Measurements from ENCODE around the gene NID1.

Gene NID1

DNA sequence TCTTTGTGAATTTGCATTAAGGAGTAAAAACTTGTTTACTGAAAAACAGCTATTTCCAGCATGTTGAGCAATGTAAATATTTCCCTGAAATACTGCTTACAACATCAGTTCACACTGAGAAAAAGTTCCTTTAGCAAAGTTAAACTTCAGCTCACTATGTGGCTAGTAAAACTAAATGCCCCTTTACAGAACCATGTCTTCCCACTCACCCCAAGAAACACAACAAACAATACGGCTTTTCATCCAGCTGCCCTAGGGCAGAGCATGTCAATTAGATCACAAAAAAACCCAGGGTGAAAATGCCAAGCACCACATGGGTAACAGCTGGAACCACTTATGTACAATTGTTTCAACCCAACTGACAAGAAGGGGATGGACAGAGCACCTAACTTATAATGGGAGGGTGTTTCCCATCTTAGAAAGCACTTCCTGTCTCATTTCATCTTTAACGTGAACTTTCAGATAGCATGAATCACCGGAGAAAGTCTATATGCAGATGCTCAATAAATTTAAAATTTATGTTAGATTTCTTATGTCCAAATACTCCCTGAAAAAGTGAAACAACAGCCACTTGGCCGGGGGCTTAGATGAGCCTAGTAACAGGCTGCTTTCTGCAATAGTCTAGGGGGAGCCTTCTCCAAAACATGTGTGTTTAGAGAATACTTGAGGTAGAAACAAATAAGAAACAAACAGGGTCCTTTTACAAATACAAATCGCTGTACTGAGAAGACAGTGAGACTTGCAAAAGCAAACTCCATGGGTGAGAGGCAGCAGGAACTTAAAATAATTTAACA, 6.6 kb downstream of the NID1 start:
- no peak overlapping the region for H3K4me3 ChIP-seq (ENCODE audit: control insufficient read depth, low read depth, low read length)
- TF ChIP-seq, protein P1, sequence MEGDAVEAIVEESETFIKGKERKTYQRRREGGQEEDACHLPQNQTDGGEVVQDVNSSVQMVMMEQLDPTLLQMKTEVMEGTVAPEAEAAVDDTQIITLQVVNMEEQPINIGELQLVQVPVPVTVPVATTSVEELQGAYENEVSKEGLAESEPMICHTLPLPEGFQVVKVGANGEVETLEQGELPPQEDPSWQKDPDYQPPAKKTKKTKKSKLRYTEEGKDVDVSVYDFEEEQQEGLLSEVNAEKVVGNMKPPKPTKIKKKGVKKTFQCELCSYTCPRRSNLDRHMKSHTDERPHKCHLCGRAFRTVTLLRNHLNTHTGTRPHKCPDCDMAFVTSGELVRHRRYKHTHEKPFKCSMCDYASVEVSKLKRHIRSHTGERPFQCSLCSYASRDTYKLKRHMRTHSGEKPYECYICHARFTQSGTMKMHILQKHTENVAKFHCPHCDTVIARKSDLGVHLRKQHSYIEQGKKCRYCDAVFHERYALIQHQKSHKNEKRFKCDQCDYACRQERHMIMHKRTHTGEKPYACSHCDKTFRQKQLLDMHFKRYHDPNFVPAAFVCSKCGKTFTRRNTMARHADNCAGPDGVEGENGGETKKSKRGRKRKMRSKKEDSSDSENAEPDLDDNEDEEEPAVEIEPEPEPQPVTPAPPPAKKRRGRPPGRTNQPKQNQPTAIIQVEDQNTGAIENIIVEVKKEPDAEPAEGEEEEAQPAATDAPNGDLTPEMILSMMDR (IDR thresholded peaks at IDR 0.05; ENCODE audit: control insufficient read depth, insufficient read depth, low read depth, low read length, missing control alignments): no peak
- DNase-seq (ENCODE audit: low read depth): no peak

DNA sequence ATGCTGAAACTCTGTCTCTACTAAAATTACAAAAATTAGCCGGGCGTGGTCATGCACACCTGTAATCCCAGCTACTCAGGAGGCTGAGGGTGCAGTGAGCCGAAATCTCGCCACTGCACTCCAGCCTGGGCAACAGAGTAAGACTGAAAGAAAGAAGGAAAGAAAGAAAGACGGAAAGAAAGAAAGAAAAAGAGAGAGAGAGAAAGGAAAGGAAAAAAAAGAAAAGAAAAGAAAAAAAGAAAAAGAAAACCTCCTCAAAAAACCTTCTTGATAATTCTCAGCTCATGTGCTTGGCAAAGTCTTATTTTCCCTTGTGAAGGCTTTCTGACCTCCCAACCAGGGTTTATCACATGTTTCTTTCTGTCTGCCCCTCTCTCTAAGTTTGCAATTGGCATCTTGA, 7.3 kb downstream of the NID1 start:
- no peak for DNase-seq (ENCODE audit: low read depth)
- TF ChIP-seq, protein P1 (IDR thresholded peaks at IDR 0.05; ENCODE audit: control insufficient read depth, insufficient read depth, low read depth, low read length, missing control alignments): no peak
- H3K4me3 ChIP-seq (ENCODE audit: control insufficient read depth, low read depth, low read length): no peak overlapping the region

DNA sequence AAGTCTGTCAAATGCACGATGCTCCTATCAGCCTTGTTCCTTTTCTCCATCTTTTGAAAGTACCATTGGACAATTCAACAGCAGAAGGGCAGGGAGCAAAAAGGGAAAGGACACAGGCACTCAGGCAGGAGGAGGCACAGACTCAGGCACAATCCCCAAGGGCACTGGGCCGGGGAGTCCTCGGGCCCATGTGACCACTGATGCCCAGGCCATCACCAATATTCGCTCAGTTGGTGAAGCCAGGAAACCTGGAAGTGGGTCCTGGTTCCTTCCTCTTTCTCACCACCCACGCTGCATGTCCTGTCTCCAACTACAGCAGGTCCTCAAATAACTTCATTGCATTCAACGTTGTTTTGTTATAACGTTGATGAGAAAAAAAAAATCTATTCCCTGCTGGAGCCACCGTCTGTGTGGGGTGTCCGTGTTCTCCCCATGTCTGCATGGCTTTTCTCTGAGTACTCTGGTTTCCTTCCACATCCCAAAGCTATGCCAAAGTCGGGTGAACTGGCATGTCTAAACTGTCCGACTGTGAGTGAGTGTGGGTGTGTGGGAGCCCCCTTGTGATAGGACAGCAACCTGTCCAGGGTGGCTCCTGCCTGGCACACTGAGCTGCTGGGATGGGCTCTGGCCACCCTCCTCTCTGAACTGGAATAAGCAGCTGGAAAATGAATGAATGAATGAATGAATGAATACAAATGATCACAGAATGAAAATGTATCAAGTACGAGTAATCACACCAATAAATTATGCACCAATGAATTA, 12.5 kb downstream of the NID1 start:
- no peak for DNase-seq (ENCODE audit: low read depth)
- no peak overlapping the region for H3K4me3 ChIP-seq (ENCODE audit: control insufficient read depth, low read depth, low read length)
- TF ChIP-seq, protein P1 (IDR thresholded peaks at IDR 0.05; ENCODE audit: control insufficient read depth, insufficient read depth, low read depth, low read length, missing control alignments): no peak

DNA sequence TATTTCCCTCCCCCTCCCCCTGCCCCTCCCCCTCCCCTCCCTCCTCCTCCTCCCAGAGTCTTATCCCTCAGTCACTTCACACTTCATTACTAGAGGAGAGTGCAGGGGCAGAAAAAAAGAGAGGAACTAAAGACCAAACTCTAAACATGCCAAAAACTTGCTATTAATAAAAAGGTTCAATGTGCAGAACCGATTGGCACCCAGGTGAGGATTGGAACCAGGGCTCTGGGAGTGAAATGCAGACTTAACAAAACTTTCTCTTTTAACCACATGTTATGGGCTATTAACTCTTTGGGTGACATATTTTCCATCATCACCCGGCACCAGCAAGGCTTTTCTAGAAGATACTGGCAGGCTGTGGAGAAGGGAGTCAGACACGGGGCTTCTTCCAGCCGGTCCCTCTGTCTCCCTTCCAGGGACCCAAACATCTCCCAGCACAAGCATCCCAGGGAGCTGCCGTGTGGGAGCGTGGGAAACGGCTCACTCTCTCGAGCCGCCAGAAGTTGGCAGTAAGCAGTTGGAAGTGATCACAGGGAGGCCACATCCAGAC, 13.6 kb downstream of the NID1 start:
- no peak for DNase-seq (ENCODE audit: low read depth)
- TF ChIP-seq, protein P1 (IDR thresholded peaks at IDR 0.05; ENCODE audit: control insufficient read depth, insufficient read depth, low read depth, low read length, missing control alignments): peak; percentile 6
- H3K4me3 ChIP-seq (ENCODE audit: control insufficient read depth, low read depth, low read length): no peak overlapping the region

DNA sequence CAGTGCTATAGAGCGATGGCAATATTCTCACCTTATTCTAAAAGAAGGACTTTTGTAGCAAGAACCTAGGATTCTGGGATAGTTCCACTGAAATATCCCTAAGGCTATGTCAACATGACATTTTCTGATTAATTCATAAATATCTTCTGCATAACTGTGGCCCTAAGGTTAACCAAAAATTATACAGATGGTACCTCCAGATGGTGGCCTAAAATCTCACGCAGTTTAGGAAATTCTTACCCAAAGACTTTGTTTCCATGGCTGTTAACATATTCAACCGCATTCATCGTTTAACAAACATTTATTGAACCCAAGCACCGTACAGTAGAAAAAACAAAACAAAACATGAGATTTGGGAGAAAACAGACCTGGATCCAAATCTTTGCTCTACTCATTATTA, 19.1 kb downstream of the NID1 start:
- TF ChIP-seq, protein P1 (IDR thresholded peaks at IDR 0.05; ENCODE audit: control insufficient read depth, insufficient read depth, low read depth, low read length, missing control alignments): no peak
- DNase-seq (ENCODE audit: low read depth): no peak
- no peak overlapping the region for H3K4me3 ChIP-seq (ENCODE audit: control insufficient read depth, low read depth, low read length)

DNA sequence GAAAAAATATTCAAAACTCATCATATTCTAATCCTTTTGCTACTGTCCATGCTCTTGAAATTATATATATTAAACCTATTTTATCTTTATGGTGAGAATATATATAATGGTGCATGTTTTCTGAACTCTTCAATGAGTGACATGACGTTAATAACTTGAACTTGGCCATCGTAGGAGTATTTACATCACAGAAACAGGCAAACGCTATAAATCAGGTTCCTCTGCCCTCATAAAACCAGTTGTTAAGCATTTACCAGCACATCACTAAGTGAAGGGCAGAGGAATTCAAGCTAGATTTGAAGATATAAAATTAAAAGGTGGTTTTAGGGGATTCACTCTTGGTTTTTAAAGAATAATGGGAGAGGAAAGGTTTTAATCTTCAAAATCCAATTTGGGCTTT, 20.5 kb downstream of the NID1 start:
- DNase-seq (ENCODE audit: low read depth): no peak
- no peak overlapping the region for H3K4me3 ChIP-seq (ENCODE audit: control insufficient read depth, low read depth, low read length)
- TF ChIP-seq, protein P1 (IDR thresholded peaks at IDR 0.05; ENCODE audit: control insufficient read depth, insufficient read depth, low read depth, low read length, missing control alignments): no peak

Measured in AG09309 (cell line).